ENCODE results near the gene IL9. TPM values are rescaled to one million over a fixed set of nuclear protein-coding genes. Genes with fewer than 3 reads are reported as not detected.

IL9 gene
- total RNA-seq, 1 donor from 2014 or later: not detected

DNA sequence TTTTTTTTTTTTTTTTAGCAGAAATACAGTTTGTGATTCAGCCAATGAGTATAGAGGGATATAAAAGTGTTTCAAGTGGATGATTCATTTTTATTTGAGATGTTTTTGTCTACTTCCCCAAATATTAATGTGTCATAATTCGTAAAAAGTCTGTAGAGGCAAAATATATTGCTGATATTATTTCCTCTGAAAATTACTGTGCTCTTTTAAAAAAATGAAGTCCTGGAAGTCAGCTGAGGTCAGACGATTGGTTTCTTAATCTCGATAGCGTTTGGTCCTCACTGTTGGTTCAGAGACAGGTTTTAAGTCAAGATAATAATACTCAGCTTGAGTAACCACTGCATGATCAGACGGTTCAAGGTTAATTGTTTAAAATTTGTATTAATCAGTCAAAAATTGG, 19.5 kb downstream of the IL9 start:
- TF ChIP-seq, protein P1, sequence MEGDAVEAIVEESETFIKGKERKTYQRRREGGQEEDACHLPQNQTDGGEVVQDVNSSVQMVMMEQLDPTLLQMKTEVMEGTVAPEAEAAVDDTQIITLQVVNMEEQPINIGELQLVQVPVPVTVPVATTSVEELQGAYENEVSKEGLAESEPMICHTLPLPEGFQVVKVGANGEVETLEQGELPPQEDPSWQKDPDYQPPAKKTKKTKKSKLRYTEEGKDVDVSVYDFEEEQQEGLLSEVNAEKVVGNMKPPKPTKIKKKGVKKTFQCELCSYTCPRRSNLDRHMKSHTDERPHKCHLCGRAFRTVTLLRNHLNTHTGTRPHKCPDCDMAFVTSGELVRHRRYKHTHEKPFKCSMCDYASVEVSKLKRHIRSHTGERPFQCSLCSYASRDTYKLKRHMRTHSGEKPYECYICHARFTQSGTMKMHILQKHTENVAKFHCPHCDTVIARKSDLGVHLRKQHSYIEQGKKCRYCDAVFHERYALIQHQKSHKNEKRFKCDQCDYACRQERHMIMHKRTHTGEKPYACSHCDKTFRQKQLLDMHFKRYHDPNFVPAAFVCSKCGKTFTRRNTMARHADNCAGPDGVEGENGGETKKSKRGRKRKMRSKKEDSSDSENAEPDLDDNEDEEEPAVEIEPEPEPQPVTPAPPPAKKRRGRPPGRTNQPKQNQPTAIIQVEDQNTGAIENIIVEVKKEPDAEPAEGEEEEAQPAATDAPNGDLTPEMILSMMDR (IDR thresholded peaks at IDR 0.05; ENCODE audit: unreplicated experiment): no peak
- Mint-ChIP-seq H3K4me1 (peaks cover 3% of the 10 kb centered on the region), H3K9me3 (no peaks in the 10 kb centered on the region), H3K27me3 (ENCODE audit: low read depth) (peaks cover 8% of the 10 kb centered on the region), H3K36me3 (no peaks in the 10 kb centered on the region), H3K4me3 (no peak overlapping the region), H3K27ac (no peak overlapping the region)
- no peak for DNase-seq (ENCODE audit: low spot score in 2 of 2, unreplicated experiment in 2 of 2)

DNA sequence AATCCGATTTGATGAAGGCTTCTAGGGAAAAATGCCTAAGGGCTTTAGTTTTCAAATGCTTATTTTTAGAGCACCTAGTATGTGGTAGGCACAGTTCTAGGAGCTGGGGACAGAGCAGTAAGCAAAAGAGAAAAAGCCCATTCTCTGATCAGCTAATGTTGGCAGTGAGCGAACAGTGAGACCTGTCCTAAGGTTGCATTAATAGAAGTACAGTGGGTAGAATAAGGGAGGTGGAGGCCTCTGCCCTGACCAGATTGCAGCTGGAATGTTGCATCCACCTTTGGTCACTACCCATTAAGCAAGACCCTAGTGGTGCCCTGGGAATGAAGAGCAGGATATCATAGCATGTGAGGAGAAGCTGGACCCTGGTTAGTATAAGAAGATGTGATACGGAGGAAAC, 20.1 kb downstream of the IL9 start:
- Mint-ChIP-seq H3K27me3 (ENCODE audit: low read depth) (peaks cover 6% of the 10 kb centered on the region), H3K4me1 (no peaks in the 10 kb centered on the region), H3K36me3 (no peaks in the 10 kb centered on the region), H3K27ac (no peak overlapping the region), H3K4me3 (no peak overlapping the region), H3K9me3 (no peaks in the 10 kb centered on the region)
- DNase-seq (ENCODE audit: low spot score in 2 of 2, unreplicated experiment in 2 of 2): no peak
- TF ChIP-seq, protein P1 (IDR thresholded peaks at IDR 0.05; ENCODE audit: unreplicated experiment): no peak

DNA sequence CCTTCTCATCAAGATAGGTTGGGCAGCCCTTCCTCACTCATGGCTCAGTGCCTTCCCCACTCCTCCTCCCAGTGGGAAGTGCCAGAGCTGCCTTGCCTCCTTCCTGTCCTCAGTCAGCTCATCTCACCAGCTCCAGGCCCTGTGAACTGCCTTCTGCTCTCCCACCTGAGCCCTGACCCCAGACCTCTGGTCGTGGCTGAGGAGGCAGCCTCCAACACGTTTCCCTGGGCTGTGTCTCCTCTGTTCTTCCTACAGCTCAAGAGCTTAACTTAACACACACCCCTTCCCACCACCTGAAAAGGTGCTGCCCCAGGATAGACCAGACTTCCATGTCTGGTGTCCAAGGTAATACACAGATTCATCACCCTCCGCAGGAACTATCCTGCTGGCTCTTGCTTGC, 21.2 kb downstream of the IL9 start:
- Mint-ChIP-seq H3K36me3 (no peaks in the 10 kb centered on the region), H3K27ac (no peak overlapping the region), H3K4me3 (no peak overlapping the region), H3K9me3 (no peaks in the 10 kb centered on the region), H3K4me1 (no peaks in the 10 kb centered on the region), H3K27me3 (ENCODE audit: low read depth) (peaks cover 7% of the 10 kb centered on the region)
- TF ChIP-seq, protein P1 (IDR thresholded peaks at IDR 0.05; ENCODE audit: unreplicated experiment): no peak
- no peak for DNase-seq (ENCODE audit: low spot score in 2 of 2, unreplicated experiment in 2 of 2)

DNA sequence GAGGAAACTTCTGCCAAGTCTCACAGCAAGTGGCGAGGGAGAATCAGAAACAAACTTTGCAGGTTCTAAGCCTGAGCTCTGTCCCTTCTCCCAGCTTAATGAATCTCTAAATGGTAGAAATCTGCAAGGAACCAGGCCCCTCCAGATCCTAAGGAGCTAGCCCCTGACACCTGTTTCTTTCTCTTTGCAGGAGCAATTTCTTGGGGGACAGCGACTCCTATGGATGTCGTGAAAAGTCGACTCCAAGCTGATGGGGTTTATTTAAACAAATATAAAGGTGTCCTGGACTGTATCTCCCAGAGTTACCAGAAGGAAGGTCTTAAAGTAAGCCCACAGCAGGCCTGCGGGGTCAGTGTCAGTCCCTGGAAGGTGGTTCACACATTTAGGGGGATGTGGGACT, 21.8 kb downstream of the IL9 start:
- peaks cover 7% of the 10 kb centered on the region for H3K27me3 Mint-ChIP-seq (ENCODE audit: low read depth)
- H3K36me3 Mint-ChIP-seq: no peaks in the 10 kb centered on the region
- no peak overlapping the region for H3K4me3 Mint-ChIP-seq
- TF ChIP-seq, protein P1 (IDR thresholded peaks at IDR 0.05; ENCODE audit: unreplicated experiment): no peak
- DNase-seq (ENCODE audit: low spot score in 2 of 2, unreplicated experiment in 2 of 2): no peak
- no peaks in the 10 kb centered on the region for H3K9me3 Mint-ChIP-seq
- H3K4me1 Mint-ChIP-seq: no peaks in the 10 kb centered on the region
- H3K27ac Mint-ChIP-seq: no peak overlapping the region

DNA sequence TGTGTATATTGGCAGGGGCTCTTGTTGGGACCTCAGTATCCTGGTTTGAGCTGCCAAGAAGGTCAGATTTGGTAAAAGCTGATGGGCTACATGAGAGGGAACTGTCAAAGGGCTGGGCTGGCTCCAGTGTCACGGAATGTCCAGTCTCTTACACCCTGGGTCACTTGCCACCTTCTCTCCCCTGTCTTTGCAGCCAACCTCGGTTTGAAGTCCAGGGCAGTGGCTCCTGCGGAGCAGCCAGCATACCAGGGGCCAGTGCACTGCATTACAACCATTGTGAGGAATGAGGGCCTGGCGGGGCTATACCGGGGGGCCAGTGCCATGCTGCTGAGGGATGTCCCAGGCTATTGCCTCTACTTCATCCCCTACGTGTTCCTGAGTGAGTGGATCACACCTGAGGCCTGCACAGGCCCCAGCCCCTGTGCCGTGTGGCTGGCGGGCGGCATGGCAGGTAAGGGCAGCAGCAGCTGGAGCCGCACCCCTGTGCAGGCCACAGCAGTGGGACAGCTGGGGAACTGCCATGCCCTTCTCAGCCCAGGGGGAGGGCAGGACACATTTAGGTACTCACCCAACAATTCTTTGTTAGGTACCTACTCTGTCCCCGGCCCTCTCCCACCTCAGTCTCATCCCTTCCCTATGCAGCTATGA, 24.2 kb downstream of the IL9 start:
- no peaks in the 10 kb centered on the region for H3K9me3 Mint-ChIP-seq
- no peak overlapping the region for H3K4me3 Mint-ChIP-seq
- H3K27ac Mint-ChIP-seq: no peak overlapping the region
- H3K27me3 Mint-ChIP-seq (ENCODE audit: low read depth): peaks cover 12% of the 10 kb centered on the region
- H3K36me3 Mint-ChIP-seq: no peaks in the 10 kb centered on the region
- DNase-seq (ENCODE audit: low spot score in 2 of 2, unreplicated experiment in 2 of 2): no peak
- TF ChIP-seq, protein P1 (IDR thresholded peaks at IDR 0.05; ENCODE audit: unreplicated experiment): no peak
- H3K4me1 Mint-ChIP-seq: no peaks in the 10 kb centered on the region

DNA sequence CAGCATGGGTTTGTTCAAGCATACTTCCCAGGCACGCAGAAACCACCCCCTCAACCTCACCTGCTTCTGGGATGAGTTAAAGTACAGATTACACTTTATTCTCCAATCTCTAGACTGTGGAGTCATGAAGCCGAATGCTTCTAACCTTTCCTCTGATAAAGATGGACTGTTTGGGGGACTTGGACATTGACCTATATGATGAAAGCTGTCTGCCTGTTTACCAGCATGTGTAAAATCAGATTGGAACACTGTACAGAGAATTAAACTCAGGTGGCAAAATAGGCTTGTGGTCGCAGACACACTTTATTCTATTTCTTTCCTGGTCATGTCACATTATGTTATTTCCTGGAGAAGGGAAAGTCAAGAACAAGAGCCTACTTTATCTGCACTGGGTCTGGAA, 25.7 kb downstream of the IL9 start:
- Mint-ChIP-seq H3K4me1 (no peaks in the 10 kb centered on the region), H3K27ac (no peak overlapping the region), H3K4me3 (no peak overlapping the region)

More for the DNA sequence above, 25.7 kb downstream of the IL9 start:
- TF ChIP-seq, protein P1 (IDR thresholded peaks at IDR 0.05; ENCODE audit: unreplicated experiment): no peak
- Mint-ChIP-seq H3K27me3 (ENCODE audit: low read depth) (peaks cover 12% of the 10 kb centered on the region), H3K36me3 (no peaks in the 10 kb centered on the region), H3K9me3 (peaks cover under 1% of the 10 kb centered on the region)
- DNase-seq (ENCODE audit: low spot score in 2 of 2, unreplicated experiment in 2 of 2): no peak
